ENCODE measurements around the gene ABLIM1. TPM values are rescaled to one million over a fixed set of nuclear protein-coding genes. Genes with fewer than 3 reads are reported as not detected.

The ABLIM1 gene
- total RNA-seq, 1 donor, result 52.5 TPM

DNA sequence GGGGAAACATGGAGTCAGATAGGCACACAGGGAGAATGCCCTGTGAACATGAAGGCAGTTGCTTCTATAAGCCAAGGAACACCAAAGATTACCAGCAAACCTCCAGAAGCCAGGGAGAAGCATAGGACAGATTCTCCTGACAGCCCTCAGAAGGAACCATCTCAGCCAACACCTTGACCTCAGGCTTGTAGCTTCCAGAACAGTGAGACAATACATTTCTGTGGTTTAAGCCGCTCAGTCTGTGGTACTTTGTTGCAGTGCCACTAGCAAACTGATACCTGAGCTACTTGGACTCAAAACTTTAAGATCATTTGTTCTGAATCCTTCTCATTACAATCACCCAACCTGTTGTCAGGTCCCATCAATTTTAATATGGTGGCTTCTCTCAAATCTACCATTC is 31.2 kb downstream of the ABLIM1 start:
- DNase-seq (ENCODE audit: low read depth in 2 of 3, low spot score in 2 of 3), result no peak

DNA sequence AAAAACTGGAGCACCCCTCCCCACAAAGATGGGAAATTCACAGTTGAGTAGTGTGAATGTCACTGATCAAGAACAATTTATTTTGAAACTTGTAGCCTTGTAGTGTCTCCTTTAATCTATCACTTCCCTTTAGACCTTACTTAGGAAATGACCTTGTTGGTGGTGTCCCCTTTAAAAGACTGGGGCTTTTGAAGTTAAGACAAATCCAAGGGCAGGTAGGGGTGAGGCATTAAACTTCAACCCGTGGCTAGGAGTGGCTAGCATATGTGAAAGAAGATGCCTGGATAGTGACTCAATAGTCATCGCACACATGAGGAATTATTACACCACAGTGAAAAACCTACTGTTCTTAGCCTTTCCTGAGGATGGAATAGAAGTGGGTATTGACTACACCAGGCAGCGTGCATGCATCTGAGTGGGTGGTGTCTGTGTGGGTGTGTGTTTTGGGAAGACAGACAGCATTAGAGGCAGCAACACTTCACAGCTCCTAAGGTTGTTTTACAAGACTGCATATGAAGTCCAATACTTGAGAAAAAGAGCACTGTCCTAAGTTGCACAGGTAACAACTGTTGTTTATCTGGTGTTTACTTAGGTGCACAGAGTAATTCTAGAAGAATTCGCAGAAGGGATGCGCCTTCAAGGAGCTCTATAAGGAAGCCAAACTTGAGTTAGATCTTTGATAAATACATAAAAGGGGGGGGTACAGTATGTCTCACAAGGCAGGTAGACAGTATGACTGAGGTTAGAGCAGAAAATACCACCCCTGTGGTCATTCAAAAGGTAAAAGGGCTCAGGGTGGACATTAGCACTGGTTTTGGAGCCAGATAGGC is 32.9 kb downstream of the ABLIM1 start:
- DNase-seq (ENCODE audit: low read depth in 2 of 3, low spot score in 2 of 3), result no peak

DNA sequence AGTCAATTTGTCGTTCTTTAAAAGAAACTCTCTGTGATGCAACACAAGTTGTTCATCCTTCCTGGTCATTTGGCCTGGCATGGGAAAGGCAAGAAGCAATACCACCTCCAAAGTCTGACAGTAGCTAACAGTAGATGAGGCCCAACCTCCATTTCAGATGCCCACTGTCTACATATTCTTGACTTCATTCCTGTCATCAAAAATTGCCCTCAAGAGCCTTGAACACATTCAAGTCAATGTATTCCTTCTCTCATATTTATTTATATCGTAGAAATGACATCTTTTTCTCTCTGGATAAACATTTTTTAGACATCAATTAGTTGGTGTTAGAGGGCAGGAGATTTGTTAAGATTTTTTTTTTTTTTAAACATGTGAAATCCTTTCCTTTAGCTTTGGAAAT is 33.7 kb downstream of the ABLIM1 start:
- DNase-seq (ENCODE audit: low read depth in 2 of 3, low spot score in 2 of 3), result no peak

DNA sequence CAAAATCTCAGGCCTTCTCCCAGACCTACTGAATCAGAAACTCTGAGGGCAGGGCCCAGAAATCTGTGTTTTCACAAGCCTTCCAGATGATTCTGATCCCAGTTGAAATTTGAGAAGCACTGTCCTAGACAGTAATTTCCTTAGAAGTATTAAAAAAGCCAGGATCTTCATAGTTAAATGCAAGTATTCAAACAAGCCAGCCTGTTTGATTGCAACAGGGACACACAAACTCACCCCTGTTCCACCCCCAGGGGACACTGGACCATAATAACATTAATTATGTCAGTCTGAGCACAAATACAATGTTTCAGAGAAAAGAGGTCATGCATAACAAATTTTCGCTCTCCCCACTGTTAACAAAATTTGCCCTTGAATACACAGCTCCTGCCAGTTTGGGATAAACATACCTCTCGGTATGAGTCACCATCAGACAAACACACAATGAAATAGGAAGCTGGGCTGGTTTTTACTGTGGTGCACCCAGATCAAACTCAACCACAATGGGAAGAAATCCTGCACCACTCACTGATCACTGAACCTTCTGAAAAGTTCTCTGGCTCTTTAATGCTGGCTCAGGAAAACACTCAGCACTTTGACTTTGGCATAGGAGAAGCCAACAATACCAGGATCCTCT is 34.3 kb downstream of the ABLIM1 start:
- no peak for DNase-seq (ENCODE audit: low read depth in 2 of 3, low spot score in 2 of 3)

DNA sequence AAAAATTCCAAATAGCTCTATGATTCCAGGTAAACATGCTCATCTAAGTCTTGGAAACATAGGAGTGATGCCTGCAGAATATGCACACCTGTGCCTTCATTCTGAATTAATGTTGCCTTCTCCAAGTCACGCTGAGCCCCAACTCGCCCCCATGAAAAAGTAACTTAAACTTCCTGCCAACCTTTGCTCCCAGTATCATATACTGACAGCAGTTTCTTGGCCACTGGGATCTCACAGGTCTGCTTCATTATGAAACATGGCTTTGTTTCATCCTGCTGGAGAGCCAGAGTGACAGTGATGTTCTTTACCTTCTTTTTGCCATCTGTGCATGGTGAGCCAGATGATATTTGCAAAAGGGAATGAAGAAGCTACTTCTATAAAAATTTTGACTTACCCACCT is 34.9 kb downstream of the ABLIM1 start:
- DNase-seq (ENCODE audit: low read depth in 2 of 3, low spot score in 2 of 3), result no peak

DNA sequence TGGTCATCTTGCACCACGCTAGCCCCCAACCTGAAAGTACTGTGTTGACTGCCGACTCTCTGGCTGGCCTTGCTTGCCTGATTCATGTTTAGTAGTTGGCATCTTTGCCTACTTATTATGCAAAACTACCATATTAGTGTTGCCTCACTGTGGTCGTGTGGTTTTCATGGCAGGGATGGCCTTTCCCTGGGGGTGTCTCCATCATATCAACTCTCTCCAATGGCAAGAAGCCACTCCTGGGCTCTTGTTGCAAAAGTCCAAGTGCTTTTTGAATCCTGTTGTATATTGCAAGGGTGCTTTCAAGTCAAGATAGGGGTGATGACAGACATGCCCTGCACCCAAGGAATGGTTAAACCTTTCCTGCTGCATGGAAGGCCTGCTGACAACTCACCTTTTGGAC is 39.4 kb downstream of the ABLIM1 start:
- DNase-seq (ENCODE audit: low read depth in 2 of 3, low spot score in 2 of 3), result no peak

DNA sequence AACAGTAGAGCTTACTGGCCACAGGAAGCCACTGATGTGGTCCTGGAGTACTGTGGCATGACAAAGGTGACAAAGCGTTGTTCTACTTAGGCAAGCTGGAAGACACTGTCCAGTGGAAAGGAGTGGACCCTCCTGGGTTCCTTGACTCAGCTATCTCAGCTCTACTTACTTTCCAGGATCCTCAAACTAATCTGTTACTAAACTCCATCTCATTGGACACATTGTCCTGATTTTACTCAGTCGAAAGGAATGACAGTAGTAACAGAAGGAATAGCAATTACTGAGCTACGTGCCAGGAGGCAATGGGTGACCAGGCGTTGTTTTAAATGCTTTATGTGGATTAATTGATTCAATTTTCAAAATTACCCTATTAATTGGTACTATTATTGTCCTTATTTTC is 41.6 kb downstream of the ABLIM1 start:
- DNase-seq (ENCODE audit: low read depth in 2 of 3, low spot score in 2 of 3), result no peak

DNA sequence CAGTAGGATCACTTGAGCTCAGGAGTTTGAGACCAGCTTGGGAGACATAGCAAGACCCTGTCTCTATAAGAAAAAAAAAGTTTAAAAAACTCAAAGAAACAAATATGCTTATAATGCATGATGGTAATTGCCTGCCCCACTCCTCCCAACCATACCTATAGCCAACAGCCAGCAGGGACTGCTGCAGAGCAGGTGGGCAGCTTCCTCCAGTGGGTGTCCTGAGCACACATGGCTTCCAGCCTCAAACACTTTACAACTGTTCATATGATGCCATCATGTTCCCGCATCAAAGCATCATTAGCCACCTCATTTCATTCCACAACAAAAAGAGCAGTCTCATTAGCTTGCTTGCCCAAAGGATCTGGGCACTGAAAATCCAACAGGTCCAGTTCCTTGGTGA is 42.0 kb downstream of the ABLIM1 start:
- no peak for DNase-seq (ENCODE audit: low read depth in 2 of 3, low spot score in 2 of 3)

DNA sequence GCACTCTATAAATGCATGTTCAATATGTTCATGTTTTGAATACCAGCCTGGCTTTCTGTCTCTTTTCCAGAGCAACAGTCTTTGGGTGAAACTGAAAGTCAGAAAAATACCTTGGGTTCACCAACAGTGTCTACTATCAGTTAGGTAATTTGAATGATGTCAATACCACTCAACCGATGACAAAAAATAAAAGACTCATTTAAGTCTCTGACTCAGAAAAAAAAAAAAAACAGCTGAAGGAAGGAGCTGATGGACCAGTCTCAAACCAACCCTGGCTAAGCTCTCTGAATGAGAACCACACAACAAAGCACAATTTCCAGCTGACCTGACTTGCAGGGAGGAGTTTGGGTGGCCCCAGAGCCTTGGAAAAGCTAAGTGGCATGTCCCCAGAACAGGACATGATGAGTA is 42.5 kb downstream of the ABLIM1 start:
- DNase-seq (ENCODE audit: low read depth in 2 of 3, low spot score in 2 of 3), result no peak

DNA sequence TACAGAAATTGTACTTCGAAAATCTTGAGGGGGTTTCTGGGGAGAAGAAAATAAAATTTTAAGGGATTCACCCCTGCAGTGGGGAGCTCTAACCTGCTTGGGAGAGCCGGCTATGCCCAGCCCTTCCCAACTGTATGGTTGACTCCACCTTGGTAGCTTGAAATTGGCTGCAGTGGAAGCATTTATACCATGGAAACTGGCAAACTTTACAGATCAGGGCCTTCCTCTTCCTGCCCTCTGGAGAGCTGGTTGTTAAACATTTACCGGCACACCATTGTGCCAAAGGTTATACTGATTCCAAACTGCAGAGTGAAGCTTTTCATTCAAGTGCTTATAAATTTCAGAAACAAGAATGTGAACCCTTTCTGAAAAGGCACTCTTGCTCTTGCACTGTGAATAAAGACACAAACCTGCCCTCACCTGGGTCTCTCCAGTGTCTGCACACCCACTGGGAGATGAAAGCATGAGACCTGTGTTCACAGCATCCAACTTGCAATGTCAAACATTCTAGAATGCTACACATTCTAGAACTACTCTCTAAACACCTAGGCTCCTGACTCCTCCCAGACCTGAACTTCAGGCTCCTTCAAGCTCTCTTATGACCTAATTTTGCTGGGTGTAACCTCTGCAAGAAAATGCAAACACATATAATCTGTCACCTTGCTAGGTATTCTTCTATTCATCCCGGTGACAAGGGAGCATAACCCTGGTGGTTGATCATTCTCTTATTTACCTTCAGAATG is 44.7 kb downstream of the ABLIM1 start:
- no peak for DNase-seq (ENCODE audit: low read depth in 2 of 3, low spot score in 2 of 3)

DNA sequence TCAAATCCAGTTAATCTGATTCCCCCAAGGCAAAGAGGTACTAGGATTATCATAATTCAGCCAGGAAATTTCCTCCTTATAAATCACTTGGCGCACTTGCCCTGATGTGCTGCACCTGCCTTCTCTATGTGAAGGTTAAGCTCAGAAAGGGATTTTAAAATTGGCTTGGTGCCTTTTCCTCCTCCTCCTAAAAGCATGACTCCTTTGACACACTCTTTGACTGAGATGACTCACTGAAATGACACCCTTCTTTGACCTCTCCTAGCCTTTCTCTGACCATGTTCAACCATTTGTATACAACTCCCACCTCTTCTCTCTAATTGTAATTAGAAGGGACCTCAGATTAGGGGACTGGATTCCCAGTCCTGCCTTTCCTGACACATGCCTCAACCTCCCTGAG is 46.5 kb downstream of the ABLIM1 start:
- DNase-seq (ENCODE audit: low read depth in 2 of 3, low spot score in 2 of 3), result no peak

DNA sequence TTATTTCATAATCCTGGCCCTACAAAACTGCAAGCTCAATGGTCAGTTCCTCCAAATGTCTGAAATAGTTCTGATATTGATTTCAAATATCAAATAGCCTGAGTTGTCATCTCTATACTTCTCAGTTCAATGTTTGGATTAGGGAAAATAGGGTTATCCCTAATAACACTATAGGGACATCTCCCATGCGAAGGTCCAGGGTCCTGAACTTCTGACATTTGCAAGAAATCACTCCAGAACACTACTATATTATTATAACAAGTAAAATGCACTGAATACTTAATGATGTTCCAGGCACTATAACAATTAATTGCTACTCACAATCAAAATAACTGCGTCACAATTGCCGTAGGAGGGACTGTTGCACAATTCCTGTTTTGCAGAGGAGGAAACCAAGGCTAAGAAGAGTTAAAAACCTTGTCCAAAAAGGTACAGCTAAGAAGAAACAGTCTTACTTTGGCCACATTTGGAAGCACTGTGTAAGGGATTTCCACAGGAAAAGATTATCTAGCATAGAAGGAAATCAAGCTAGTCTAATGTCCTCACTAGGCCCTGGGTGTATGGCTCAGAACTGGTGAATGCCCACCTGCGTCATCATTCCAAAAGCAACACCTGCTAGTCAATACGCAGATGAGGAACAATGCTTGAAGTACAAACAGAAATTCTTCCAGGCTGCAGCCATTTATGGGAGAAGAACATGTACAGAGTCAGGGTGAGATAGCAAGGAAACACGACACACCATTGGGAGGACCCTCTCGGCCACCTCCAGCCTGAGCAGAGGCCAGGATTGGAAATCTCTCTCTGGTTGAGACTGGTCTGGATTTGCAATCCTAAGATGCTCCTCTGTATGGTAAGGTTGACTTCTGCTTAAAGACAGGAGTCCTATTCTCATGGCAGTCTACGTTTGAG is 48.3 kb downstream of the ABLIM1 start:
- DNase-seq (ENCODE audit: low read depth in 2 of 3, low spot score in 2 of 3), result no peak

DNA sequence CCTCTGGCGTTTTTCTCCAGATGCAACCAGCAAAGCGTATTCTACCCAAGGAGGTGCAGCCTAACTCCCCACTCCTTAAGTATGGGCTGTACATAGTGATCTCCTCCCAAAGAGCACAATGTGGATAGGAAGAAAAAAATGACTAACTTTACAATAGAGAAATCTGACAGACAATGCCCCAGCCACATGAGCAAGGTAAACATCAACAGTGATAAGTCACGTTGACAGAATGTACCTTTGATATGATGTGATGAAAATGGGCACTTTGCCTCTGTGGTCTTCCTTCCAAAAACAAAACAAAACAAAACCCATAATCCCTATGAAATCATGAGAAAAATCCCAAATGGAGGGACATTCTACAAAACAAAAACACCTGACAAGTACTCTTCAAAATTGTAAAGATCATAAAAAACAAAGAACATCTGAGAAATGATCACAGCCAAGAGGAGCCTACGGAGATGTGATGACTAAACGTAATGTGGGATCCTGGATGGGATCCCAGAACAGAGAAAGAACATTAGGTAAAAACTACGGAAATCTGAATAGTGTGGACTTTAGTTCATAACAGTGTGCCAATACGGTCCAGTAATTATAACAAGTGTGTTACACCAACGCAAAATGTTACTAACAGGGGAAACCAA is 50.6 kb downstream of the ABLIM1 start:
- DNase-seq (ENCODE audit: low read depth in 2 of 3, low spot score in 2 of 3), result no peak

DNA sequence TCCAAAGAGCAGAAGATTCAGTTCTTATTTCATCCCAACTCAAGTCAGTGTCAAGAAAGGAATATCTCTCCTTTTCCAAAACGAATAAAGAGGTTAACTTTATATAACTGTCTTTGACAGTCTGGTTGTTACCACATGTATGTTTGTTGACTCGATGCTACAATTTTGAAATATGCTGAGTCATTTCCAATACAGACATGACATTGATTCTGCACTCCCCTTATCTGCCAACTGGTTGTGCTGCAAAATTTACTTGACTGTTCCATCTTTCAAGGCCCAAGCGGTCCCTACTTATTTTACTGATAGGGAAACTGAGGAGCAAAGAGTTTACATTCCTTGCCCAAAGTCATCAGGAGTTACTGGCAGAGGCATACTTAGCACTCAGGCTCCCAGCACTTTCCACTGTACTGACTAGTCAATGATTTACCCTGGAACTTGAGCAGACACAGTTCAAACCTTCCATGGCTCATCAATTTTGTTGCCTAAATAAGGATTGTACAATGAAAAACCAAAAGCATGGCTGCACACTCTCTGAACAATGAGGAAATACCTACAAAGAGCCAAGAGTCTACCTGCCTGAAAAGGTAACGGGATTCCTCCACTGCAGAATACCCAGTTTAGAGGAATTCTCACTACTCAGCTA is 52.8 kb downstream of the ABLIM1 start:
- no peak for DNase-seq (ENCODE audit: low read depth in 2 of 3, low spot score in 2 of 3)

DNA sequence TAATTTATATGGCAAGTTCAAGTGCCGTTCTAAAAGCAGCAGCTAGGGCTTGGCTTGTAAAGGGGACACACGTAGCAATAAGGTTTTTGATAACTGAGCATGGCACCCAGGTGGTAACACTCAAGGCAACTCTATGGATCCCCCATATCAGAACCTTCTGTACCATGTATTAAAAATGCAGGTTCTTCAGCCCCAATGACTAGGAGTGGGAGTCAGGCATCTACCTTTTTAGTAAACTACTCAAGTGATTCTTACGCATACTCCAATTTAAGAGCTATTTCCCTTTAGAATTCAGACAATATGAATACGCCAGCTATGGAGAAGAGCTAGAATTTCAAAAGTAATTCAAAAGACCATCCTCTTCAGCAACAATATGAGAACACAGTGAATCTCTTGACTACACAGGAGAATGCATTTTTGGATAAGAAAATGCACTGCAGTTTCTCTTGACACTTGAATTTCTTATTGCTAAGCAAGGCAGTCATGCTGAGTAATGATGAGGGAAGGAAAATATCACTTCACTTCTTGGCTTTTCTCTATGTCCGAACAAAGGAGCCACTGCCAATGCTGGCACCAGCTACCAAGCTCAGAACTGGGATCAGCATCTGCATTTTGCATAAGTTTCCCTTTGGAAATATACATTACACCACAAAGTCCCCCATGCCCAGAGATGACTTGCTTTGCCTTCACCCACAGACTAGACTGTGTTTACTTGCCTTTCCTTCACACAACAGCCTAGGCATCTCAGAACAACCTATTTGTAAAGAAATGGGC is 53.5 kb downstream of the ABLIM1 start:
- no peak for DNase-seq (ENCODE audit: low read depth in 2 of 3, low spot score in 2 of 3)

DNA sequence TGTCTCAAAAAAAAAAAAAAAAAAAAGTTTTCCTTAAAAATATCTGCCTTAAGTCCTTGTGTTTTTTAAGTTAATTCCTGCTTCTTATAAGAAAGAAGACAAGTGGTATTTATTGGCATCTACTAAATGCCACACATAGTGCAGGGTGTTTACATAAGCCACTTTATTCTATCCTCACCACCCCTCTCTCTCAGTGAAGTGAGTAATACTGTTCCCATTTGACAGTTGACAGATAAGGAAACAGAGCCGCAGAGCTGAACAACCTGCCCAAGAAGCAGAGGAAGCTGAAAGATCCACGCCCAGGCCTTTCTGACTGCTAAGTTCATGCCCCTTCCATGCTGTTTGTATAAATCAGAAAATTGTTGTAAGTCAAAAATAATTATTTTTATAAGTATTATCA is 54.1 kb downstream of the ABLIM1 start:
- peak in 2 of 3 donors; percentile 29 to 30 for DNase-seq (ENCODE audit: low read depth in 2 of 3, low spot score in 2 of 3)

DNA sequence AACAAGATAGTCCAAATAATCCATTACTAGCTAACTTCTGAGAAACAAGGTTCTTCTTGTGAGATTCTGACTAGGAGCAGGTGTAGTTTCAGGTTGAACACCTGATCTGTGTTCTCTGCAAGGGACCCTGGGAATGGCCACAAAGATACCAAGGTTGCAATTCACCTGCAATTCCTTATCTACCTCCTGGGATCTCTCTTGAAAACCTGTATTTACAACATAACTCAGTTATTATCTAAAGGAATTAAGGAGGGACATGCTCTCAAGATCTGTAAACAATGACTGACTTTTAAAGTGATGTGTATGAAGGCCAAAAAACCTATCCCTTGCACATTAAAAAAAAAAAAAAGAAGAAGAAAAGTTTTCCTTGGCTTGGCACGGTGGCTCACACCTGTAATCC is 54.8 kb downstream of the ABLIM1 start:
- DNase-seq (ENCODE audit: low read depth in 2 of 3, low spot score in 2 of 3), result no peak

DNA sequence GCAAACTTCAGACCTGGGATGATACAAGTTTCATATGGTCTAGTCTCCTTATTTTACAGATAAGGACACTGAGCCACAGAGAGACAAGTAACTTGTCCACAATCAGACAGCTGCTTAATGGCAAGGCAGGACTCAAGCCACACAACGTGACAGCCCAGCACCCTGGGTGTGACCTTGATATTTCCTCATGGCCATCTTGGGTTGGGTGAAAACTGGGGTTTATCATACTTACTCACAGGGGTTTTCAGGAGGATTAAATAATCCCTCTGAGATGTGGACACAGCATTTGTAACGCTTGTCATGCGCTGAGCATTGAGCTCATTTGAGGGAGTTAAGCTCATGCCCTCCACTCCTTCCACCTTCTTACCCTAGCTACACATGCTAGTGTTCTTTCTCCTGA is 58.0 kb downstream of the ABLIM1 start:
- no peak for DNase-seq (ENCODE audit: low read depth in 2 of 3, low spot score in 2 of 3)

DNA sequence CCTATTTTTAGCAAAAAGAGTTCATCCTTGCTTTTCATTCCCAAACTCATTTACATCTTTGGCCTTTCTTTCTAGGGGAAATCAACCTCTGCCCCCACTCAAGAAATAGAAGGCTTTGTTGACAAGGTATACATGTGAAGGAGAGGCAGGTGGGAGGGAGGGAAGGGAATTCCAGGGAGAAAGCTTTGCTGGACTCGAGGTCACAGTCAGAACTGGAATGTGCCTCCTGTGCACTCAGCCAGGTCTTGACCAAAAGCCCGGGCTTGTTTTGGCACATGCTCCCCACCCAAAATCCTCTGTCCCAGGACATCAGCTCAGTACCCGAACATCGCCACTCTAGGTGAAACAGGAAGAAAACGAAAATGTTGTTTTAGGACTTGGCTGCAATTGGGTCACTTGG is 61.3 kb downstream of the ABLIM1 start:
- no peak for DNase-seq (ENCODE audit: low read depth in 2 of 3, low spot score in 2 of 3)
